Measurements from ENCODE around the gene CHIT1.

GRCh38 chr1:203177470-203178039, 51.9 kb downstream of the CHIT1 start:
- TF ChIP-seq CTCF (IDR thresholded peaks at IDR 0.05) (no peak), POLR2A (IDR thresholded peaks at IDR 0.05) (no peak)

All from uterus (tissue), 2 donors.